Measurements from ENCODE around the gene NR2C2. TPM values are rescaled to one million over a fixed set of nuclear protein-coding genes. Genes with fewer than 3 reads are reported as not detected.

The NR2C2 gene
- total and polyA plus RNA-seq, 9 of the 15 experiments (the other 6 are each of a cell fraction or from before 2014, with no cell fraction given), result 6.1 to 33.0 (median 14.6) TPM

DNA sequence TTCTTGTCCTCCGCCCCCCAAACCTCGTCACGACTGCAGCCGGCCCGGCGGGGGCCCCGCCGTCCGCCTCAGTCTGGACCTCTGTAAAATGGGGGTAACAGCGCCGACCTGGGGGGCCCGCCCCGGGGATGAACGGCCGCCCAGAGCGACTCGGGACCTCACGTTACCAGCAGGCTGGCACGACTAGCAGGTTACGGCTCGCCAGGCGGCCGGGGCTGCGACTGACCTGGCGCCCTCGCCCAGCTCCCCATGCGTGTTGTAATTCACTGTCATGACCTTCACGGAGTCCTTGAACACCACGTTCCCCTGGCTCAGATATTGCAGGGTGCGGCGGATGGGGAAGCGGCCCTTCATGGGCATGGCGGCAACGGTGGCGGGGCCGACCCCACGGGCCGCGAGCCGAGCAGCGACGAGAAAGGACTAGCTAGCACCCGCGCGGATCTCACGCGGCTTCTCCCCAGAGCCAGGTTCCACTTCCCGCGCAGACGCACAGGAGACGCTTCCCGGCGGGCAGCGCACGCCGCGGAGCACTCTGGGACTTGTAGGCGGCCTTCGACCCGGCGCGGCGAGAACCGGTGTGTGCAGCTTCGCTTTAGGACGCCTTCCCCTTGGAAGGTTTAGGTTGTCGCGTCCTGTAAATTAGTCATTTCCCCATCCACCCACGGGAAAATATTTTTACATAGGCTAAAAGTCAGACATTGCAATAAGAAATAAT, 117.6 kb downstream of the NR2C2 start, which contains the start of gene MRPS25 (continued):
- TF ChIP-seq, protein P1, sequence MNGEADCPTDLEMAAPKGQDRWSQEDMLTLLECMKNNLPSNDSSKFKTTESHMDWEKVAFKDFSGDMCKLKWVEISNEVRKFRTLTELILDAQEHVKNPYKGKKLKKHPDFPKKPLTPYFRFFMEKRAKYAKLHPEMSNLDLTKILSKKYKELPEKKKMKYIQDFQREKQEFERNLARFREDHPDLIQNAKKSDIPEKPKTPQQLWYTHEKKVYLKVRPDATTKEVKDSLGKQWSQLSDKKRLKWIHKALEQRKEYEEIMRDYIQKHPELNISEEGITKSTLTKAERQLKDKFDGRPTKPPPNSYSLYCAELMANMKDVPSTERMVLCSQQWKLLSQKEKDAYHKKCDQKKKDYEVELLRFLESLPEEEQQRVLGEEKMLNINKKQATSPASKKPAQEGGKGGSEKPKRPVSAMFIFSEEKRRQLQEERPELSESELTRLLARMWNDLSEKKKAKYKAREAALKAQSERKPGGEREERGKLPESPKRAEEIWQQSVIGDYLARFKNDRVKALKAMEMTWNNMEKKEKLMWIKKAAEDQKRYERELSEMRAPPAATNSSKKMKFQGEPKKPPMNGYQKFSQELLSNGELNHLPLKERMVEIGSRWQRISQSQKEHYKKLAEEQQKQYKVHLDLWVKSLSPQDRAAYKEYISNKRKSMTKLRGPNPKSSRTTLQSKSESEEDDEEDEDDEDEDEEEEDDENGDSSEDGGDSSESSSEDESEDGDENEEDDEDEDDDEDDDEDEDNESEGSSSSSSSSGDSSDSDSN (IDR thresholded peaks at IDR 0.05; ENCODE audit: borderline replicate concordance in 1 of 2, low read depth in 2 of 2, low read length in 2 of 2), result peak in 1 of 2 experiments; percentile 45; a peak in 1 of 4 replicates
- TF ChIP-seq TAF7 (tag; IDR thresholded peaks at IDR 0.05) (peak; percentile 82), NFIC (IDR thresholded peaks at IDR 0.05) (peak; percentile 64), TCF3 (CRISPR knock-in tag; IDR thresholded peaks at IDR 0.05) (peak; percentile 28; the same call in 1 of the 2 replicates), FUS (optimal IDR thresholded peaks at IDR 0.05; ENCODE audit: low read depth, low read length) (peak; percentile 41)
- TF ChIP-seq, protein P2, sequence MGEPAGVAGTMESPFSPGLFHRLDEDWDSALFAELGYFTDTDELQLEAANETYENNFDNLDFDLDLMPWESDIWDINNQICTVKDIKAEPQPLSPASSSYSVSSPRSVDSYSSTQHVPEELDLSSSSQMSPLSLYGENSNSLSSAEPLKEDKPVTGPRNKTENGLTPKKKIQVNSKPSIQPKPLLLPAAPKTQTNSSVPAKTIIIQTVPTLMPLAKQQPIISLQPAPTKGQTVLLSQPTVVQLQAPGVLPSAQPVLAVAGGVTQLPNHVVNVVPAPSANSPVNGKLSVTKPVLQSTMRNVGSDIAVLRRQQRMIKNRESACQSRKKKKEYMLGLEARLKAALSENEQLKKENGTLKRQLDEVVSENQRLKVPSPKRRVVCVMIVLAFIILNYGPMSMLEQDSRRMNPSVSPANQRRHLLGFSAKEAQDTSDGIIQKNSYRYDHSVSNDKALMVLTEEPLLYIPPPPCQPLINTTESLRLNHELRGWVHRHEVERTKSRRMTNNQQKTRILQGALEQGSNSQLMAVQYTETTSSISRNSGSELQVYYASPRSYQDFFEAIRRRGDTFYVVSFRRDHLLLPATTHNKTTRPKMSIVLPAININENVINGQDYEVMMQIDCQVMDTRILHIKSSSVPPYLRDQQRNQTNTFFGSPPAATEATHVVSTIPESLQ (CRISPR knock-in tag; IDR thresholded peaks at IDR 0.05), result 0 out of 2 replicates have a peak, but pooled peaks have one; percentile 18
- TF ChIP-seq, protein P3, sequence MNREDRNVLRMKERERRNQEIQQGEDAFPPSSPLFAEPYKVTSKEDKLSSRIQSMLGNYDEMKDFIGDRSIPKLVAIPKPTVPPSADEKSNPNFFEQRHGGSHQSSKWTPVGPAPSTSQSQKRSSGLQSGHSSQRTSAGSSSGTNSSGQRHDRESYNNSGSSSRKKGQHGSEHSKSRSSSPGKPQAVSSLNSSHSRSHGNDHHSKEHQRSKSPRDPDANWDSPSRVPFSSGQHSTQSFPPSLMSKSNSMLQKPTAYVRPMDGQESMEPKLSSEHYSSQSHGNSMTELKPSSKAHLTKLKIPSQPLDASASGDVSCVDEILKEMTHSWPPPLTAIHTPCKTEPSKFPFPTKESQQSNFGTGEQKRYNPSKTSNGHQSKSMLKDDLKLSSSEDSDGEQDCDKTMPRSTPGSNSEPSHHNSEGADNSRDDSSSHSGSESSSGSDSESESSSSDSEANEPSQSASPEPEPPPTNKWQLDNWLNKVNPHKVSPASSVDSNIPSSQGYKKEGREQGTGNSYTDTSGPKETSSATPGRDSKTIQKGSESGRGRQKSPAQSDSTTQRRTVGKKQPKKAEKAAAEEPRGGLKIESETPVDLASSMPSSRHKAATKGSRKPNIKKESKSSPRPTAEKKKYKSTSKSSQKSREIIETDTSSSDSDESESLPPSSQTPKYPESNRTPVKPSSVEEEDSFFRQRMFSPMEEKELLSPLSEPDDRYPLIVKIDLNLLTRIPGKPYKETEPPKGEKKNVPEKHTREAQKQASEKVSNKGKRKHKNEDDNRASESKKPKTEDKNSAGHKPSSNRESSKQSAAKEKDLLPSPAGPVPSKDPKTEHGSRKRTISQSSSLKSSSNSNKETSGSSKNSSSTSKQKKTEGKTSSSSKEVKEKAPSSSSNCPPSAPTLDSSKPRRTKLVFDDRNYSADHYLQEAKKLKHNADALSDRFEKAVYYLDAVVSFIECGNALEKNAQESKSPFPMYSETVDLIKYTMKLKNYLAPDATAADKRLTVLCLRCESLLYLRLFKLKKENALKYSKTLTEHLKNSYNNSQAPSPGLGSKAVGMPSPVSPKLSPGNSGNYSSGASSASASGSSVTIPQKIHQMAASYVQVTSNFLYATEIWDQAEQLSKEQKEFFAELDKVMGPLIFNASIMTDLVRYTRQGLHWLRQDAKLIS (CRISPR knock-in tag; IDR thresholded peaks at IDR 0.05), result peak; percentile 75
- TF ChIP-seq, protein P4, sequence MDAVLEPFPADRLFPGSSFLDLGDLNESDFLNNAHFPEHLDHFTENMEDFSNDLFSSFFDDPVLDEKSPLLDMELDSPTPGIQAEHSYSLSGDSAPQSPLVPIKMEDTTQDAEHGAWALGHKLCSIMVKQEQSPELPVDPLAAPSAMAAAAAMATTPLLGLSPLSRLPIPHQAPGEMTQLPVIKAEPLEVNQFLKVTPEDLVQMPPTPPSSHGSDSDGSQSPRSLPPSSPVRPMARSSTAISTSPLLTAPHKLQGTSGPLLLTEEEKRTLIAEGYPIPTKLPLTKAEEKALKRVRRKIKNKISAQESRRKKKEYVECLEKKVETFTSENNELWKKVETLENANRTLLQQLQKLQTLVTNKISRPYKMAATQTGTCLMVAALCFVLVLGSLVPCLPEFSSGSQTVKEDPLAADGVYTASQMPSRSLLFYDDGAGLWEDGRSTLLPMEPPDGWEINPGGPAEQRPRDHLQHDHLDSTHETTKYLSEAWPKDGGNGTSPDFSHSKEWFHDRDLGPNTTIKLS (IDR thresholded peaks at IDR 0.05; ENCODE audit: borderline replicate concordance, low read depth), result peak; percentile 78; the same call in 1 of the 2 replicates
- TF ChIP-seq, protein P5, sequence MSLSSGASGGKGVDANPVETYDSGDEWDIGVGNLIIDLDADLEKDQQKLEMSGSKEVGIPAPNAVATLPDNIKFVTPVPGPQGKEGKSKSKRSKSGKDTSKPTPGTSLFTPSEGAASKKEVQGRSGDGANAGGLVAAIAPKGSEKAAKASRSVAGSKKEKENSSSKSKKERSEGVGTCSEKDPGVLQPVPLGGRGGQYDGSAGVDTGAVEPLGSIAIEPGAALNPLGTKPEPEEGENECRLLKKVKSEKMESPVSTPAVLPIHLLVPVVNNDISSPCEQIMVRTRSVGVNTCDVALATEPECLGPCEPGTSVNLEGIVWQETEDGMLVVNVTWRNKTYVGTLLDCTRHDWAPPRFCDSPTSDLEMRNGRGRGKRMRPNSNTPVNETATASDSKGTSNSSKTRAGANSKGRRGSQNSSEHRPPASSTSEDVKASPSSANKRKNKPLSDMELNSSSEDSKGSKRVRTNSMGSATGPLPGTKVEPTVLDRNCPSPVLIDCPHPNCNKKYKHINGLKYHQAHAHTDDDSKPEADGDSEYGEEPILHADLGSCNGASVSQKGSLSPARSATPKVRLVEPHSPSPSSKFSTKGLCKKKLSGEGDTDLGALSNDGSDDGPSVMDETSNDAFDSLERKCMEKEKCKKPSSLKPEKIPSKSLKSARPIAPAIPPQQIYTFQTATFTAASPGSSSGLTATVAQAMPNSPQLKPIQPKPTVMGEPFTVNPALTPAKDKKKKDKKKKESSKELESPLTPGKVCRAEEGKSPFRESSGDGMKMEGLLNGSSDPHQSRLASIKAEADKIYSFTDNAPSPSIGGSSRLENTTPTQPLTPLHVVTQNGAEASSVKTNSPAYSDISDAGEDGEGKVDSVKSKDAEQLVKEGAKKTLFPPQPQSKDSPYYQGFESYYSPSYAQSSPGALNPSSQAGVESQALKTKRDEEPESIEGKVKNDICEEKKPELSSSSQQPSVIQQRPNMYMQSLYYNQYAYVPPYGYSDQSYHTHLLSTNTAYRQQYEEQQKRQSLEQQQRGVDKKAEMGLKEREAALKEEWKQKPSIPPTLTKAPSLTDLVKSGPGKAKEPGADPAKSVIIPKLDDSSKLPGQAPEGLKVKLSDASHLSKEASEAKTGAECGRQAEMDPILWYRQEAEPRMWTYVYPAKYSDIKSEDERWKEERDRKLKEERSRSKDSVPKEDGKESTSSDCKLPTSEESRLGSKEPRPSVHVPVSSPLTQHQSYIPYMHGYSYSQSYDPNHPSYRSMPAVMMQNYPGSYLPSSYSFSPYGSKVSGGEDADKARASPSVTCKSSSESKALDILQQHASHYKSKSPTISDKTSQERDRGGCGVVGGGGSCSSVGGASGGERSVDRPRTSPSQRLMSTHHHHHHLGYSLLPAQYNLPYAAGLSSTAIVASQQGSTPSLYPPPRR (CRISPR knock-in tag; IDR thresholded peaks at IDR 0.05; ENCODE audit: borderline replicate concordance), result peak; percentile 62; the same call in 1 of the 2 replicates
